Nephron progenitor cell (in vitro differentiated cells): ENCODE data around the gene NTRK2.

Source experiments
- DNase-seq: peaks from one replicate; pipeline ENCODE4 v3.0.0; 2021
- H3K27ac Mint-ChIP-seq: 2 replicates; pipeline ENCODE4 v1.8.0; 2021; ENCODE audit warnings: mild to moderate bottlenecking, moderate library complexity, mixed read lengths
- H3K27me3 Mint-ChIP-seq: 2 replicates; pipeline ENCODE4 v1.8.0; 2021; ENCODE audit warnings: mild to moderate bottlenecking, low read depth, mixed read lengths; ENCODE audit not compliant: poor library complexity
- H3K36me3 Mint-ChIP-seq: 2 replicates; pipeline ENCODE4 v1.8.0; 2021; ENCODE audit warnings: low read depth, mixed read lengths
- H3K4me1 Mint-ChIP-seq: 2 replicates; pipeline ENCODE4 v1.8.0; 2021; ENCODE audit warnings: mixed read lengths
- H3K4me3 Mint-ChIP-seq: 2 replicates; pipeline ENCODE4 v1.8.0; 2021; ENCODE audit warnings: mild to moderate bottlenecking, moderate library complexity, mixed read lengths
- H3K9me3 Mint-ChIP-seq: 2 replicates; pipeline ENCODE4 v1.8.0; 2021; ENCODE audit warnings: mild to moderate bottlenecking, moderate library complexity, mixed read lengths
- TF ChIP-seq, protein P1 (sequence below): fragments of 200-600 bp; sonication (generic); IDR thresholded peaks from 2 replicates; pipeline ENCODE4 v1.5.0; 2021; ENCODE audit warnings: antibody characterized with exemption

The NTRK2 gene

DNA sequence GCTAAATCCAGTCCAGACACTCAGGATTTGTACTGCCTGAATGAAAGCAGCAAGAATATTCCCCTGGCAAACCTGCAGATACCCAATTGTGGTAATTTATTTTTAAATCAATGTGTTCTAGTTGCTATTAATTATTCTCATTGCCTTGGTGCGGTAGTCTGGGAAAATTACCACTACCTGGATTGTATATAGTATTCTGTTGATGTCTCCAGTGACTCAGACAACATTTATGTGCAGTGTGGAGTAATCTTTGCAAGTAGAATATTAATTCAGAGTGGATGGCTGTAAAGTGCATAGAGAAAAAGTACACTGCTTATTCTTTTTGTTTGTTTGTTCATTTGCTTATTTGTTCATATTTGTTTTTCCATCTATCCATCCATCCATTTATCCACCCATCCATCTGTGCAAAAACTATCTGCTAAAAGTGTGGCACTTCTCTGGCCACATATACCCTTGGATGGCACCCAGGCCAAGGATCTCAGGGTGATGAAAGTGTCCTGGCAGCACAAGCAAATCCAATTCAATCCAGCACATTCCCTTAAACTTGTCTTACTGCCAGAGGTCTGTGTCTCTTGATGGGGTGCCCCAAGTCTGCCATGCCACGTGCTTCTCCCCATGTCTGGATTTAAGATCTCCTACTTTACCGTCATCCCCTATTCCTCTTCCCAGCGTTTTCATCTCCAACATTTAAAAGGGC is 41.3 kb downstream of the NTRK2 start:
- DNase-seq, result no peak
- peaks cover 29% of the 10 kb centered on the region for H3K36me3 Mint-ChIP-seq
- TF ChIP-seq, protein P1, sequence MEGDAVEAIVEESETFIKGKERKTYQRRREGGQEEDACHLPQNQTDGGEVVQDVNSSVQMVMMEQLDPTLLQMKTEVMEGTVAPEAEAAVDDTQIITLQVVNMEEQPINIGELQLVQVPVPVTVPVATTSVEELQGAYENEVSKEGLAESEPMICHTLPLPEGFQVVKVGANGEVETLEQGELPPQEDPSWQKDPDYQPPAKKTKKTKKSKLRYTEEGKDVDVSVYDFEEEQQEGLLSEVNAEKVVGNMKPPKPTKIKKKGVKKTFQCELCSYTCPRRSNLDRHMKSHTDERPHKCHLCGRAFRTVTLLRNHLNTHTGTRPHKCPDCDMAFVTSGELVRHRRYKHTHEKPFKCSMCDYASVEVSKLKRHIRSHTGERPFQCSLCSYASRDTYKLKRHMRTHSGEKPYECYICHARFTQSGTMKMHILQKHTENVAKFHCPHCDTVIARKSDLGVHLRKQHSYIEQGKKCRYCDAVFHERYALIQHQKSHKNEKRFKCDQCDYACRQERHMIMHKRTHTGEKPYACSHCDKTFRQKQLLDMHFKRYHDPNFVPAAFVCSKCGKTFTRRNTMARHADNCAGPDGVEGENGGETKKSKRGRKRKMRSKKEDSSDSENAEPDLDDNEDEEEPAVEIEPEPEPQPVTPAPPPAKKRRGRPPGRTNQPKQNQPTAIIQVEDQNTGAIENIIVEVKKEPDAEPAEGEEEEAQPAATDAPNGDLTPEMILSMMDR, result no peak
- H3K9me3 Mint-ChIP-seq, result no peaks in the 10 kb centered on the region
- H3K4me1 Mint-ChIP-seq, result no peaks in the 10 kb centered on the region
- no peak overlapping the region for H3K27ac Mint-ChIP-seq
- H3K27me3 Mint-ChIP-seq, result peaks cover 4% of the 10 kb centered on the region
- H3K4me3 Mint-ChIP-seq, result no peak overlapping the region

DNA sequence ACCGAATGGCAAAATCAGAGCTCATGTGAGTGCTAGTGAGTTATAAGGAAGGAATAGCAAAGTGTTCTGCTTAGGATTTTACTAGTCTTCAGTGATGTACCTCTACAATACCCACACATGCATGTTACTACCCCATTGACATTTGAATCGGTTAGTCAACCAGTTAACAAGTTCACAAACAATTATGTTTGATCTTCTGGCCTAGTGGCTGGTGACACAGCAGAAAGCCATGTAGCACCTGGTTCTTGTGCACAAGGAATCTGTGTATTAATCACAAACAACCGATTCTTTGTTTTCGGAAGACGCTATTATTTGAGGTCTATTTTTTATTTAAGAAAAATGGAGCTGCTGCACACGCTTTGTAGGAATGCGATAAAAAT is 41.9 kb downstream of the NTRK2 start:
- H3K27me3 Mint-ChIP-seq, result peaks cover 4% of the 10 kb centered on the region
- peaks cover 25% of the 10 kb centered on the region for H3K36me3 Mint-ChIP-seq
- no peaks in the 10 kb centered on the region for H3K4me1 Mint-ChIP-seq

DNA sequence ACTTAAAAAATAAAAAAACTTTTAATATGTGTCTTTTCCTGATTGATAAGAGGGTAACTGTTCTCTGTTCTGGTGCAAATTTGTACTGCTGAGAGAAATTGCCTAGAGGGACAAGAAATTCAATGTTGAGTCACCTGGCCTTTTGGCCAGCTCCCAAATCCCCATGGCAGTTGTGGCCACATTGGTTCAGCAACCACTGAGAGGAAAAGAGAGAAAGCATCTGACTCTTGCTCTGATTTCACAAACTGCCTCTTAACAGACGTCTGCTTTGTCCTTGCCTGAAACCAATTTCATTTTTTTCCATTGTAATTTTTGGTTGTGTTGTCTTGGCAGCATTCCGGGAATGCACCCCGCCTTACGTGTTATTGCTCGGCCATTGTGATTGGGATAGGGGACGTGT is 42.4 kb downstream of the NTRK2 start:
- TF ChIP-seq, protein P1, result no peak
- DNase-seq, result no peak
- H3K27ac Mint-ChIP-seq, result no peak overlapping the region
- H3K27me3 Mint-ChIP-seq, result peaks cover 4% of the 10 kb centered on the region
- H3K36me3 Mint-ChIP-seq, result peaks cover 21% of the 10 kb centered on the region
- no peaks in the 10 kb centered on the region for H3K9me3 Mint-ChIP-seq
- no peak overlapping the region for H3K4me3 Mint-ChIP-seq
- no peaks in the 10 kb centered on the region for H3K4me1 Mint-ChIP-seq

More for the DNA sequence above, 41.9 kb downstream of the NTRK2 start:
- TF ChIP-seq, protein P1, result no peak
- no peak overlapping the region for H3K4me3 Mint-ChIP-seq
- DNase-seq, result no peak
- no peak overlapping the region for H3K27ac Mint-ChIP-seq
- no peaks in the 10 kb centered on the region for H3K9me3 Mint-ChIP-seq

DNA sequence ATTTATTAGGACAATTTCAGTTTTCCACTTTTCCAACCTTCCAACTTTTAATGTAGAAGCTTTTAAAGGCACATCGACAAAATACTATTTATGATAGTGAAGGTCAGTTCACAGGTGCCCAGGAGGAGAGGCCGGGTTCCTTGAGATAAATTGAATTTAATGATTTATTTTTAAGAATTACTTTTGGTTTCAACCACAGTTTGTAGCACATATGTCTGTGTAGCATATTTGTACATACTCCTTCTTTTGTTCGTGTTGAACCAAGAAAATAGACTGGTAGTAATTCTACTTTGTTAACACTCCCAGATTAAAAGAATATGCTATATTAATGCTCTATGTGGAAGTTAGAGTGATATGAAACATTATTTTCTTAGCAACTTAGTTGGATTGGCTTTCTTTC is 46.7 kb downstream of the NTRK2 start:
- Mint-ChIP-seq H3K4me3 (no peak overlapping the region), H3K9me3 (no peaks in the 10 kb centered on the region), H3K36me3 (peaks cover 17% of the 10 kb centered on the region), H3K4me1 (no peaks in the 10 kb centered on the region), H3K27ac (no peak overlapping the region), H3K27me3 (no peaks in the 10 kb centered on the region)
- DNase-seq, result no peak
- TF ChIP-seq, protein P1, result no peak

DNA sequence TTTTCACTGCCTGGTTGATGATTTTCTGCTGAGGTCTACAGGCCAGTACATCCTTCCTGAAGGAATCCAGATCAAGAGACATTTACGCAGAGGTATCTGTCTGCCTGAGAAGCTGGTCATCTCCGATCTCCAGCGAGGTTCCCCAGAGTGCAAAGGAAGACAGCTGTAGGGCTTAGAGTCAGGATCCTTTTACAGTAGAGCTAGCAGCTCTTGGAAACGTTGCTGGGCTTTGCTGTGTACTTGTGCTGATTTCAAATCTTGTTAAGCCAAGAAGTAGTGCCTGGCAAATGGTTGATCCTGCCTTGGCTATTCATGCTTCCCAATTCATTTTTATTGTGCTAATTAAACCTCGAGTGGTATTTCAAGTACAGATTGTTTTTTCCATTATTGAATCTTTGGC is 48.9 kb downstream of the NTRK2 start:
- TF ChIP-seq, protein P1, result no peak
- DNase-seq, result no peak
- no peak overlapping the region for H3K27ac Mint-ChIP-seq
- no peaks in the 10 kb centered on the region for H3K4me1 Mint-ChIP-seq
- H3K4me3 Mint-ChIP-seq, result no peak overlapping the region
- H3K9me3 Mint-ChIP-seq, result no peaks in the 10 kb centered on the region
- peaks cover 3% of the 10 kb centered on the region for H3K27me3 Mint-ChIP-seq
- peaks cover 15% of the 10 kb centered on the region for H3K36me3 Mint-ChIP-seq

DNA sequence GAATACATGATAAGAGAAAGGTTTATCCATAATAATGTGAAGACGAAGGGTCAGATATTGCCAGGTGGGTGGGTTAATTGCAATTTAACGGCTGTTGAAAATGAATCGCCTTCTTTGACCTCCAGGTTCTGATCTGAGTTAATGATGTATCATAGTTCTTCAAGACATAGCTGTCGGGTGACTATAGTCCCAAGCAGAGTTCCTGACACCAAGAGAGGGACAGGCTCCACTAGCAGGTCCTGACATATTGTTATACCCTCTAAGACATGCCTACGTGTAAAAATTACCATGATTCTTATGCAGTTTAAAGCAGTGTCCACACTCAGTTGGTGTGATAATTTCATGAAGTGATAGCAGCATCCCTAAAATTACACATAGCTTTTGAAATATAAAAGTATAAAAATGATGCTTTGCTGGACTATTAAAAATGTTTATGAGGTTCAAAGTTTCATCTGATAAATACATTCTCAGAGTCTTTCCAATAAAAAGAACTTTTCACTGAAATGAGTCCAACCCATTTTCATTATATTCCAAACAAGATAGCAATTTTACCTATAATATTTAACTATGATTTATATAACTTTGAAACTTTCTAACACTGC is 53.0 kb downstream of the NTRK2 start:
- Mint-ChIP-seq H3K27ac (no peak overlapping the region), H3K9me3 (no peaks in the 10 kb centered on the region), H3K36me3 (peaks cover 18% of the 10 kb centered on the region), H3K4me1 (no peaks in the 10 kb centered on the region), H3K27me3 (peaks cover 7% of the 10 kb centered on the region), H3K4me3 (no peak overlapping the region)
- TF ChIP-seq, protein P1, result no peak
- DNase-seq, result no peak
